ENCODE results near the gene PARVG.
A peak's percentile ranks its signal among the peaks of the same experiment; 100 is the strongest.

Gene PARVG

GRCh38 chr22:44180706-44181032, at the start of gene PARVG:
PARVG (plus strand) TSS chr22:44180925; CDS start chr22:44183330, 2,405 bp downstream.
- no peak for DNase-seq

GRCh38 chr22:44131412-44131811, 49.3 kb upstream of the PARVG start:
- peak; percentile 2 for DNase-seq

GRCh38 chr22:44131989-44132685, 48.6 kb upstream of the PARVG start:
- no peak for DNase-seq

- DNase-seq: no peak
Measured at GRCh38 chr22:44132724-44133123, 48.0 kb upstream of the PARVG start.

GRCh38 chr22:44133161-44133560, 47.6 kb upstream of the PARVG start:
- no peak for DNase-seq

GRCh38 chr22:44133901-44134571, 46.7 kb upstream of the PARVG start:
- DNase-seq: peak; percentile 78

- DNase-seq: no peak
Measured at GRCh38 chr22:44136112-44136511, 44.6 kb upstream of the PARVG start.

- no peak for DNase-seq
Measured at GRCh38 chr22:44136786-44137185, 43.9 kb upstream of the PARVG start.

- no peak for DNase-seq
Measured at GRCh38 chr22:44137415-44137814, 43.3 kb upstream of the PARVG start.

- DNase-seq: no peak
Measured at GRCh38 chr22:44139773-44140172, 41.0 kb upstream of the PARVG start.

GRCh38 chr22:44142421-44143104, 38.2 kb upstream of the PARVG start:
- no peak for DNase-seq

GRCh38 chr22:44143105-44143474, 37.6 kb upstream of the PARVG start:
- no peak for DNase-seq

GRCh38 chr22:44143579-44143978, 37.1 kb upstream of the PARVG start:
- DNase-seq: no peak

GRCh38 chr22:44144046-44144569, 36.6 kb upstream of the PARVG start:
- no peak for DNase-seq

GRCh38 chr22:44145544-44145943, 35.2 kb upstream of the PARVG start:
- DNase-seq: peak; percentile 63

- DNase-seq: no peak
Measured at GRCh38 chr22:44146088-44146861, 34.5 kb upstream of the PARVG start.

- no peak for DNase-seq
Measured at GRCh38 chr22:44147008-44147645, 33.6 kb upstream of the PARVG start.

GRCh38 chr22:44147821-44148574, 32.7 kb upstream of the PARVG start:
- DNase-seq: peak; percentile 85

GRCh38 chr22:44151676-44152075, 29.0 kb upstream of the PARVG start:
- DNase-seq: peak; percentile 64

- DNase-seq: no peak
Measured at GRCh38 chr22:44153710-44154109, 27.0 kb upstream of the PARVG start.

GRCh38 chr22:44154436-44154942, 26.2 kb upstream of the PARVG start:
- no peak for DNase-seq

- no peak for DNase-seq
Measured at GRCh38 chr22:44155115-44155514, 25.6 kb upstream of the PARVG start.
